Liver (tissue), 9 donors: ENCODE results near the gene IFITM10. TPM values are rescaled to one million over a fixed set of nuclear protein-coding genes. Genes with fewer than 3 reads are reported as not detected.

Experiments used
- DNase-seq: peaks from one replicate; pipeline ENCODE4 v3.0.0-alpha.2; 2017; ENCODE audit warnings: low spot score
- H3K27ac ChIP-seq, 2 donors: one replicate each; pipeline ENCODE4 v1.7.0; 2013; ENCODE audit warnings: inconsistent platforms in 2 of 2, low read length in 2 of 2, control low read depth in 1 of 2, low read depth in 1 of 2, mild to moderate bottlenecking in 1 of 2
- H3K27me3 ChIP-seq, 4 donors: one replicate each; pipeline versions ENCODE4 v1.6.1 to v1.7.0; 2013; ENCODE audit warnings: low read length in 3 of 4, inconsistent platforms in 1 of 4, mild to moderate bottlenecking in 1 of 4, moderate library complexity in 1 of 4; ENCODE audit not compliant: control insufficient read depth in 4 of 4, insufficient read depth in 4 of 4
- H3K36me3 ChIP-seq, 4 donors: one replicate each; pipeline versions ENCODE4 v1.6.1 to v1.7.0; 2013; ENCODE audit warnings: low read length in 3 of 4, mild to moderate bottlenecking in 3 of 4, low read depth in 1 of 4, moderate library complexity in 1 of 4; ENCODE audit not compliant: control insufficient read depth in 4 of 4, insufficient read depth in 3 of 4
- H3K4me1 ChIP-seq, 4 donors: one replicate each; pipeline versions ENCODE4 v1.6.1 to v1.7.0; 2013; ENCODE audit warnings: low read length in 3 of 4, mild to moderate bottlenecking in 3 of 4, moderate library complexity in 1 of 4; ENCODE audit not compliant: control insufficient read depth in 4 of 4, insufficient read depth in 4 of 4
- H3K4me3 ChIP-seq, 3 donors: one replicate each; pipeline versions ENCODE4 v1.6.1 to v1.7.0; 2013; ENCODE audit warnings: low read length in 3 of 3, control low read depth in 1 of 3, low read depth in 1 of 3, mild to moderate bottlenecking in 1 of 3
- H3K9ac ChIP-seq, 2 donors: one replicate each; pipeline ENCODE4 v1.7.0; 2013; ENCODE audit warnings: low read length in 2 of 2, mild to moderate bottlenecking in 2 of 2, moderate library complexity in 2 of 2, control low read depth in 1 of 2, low read depth in 1 of 2
- H3K9me3 ChIP-seq, 4 donors: one replicate each; pipeline versions ENCODE4 v1.6.1 to v1.7.0; 2013; ENCODE audit warnings: low read length in 3 of 4; ENCODE audit not compliant: control insufficient read depth in 4 of 4
- EGR1 ChIP-seq, 2 donors: IDR thresholded peaks; 2 replicates each; pipeline ENCODE4 v1.6.1; 2016 to 2018; ENCODE audit warnings: antibody characterized with exemption in 2 of 2, low read depth in 2 of 2
- GABPA ChIP-seq, 2 donors: IDR thresholded peaks in 1 of 2; conservative IDR thresholded peaks in 1 of 2; 2 replicates each; pipeline ENCODE4 v1.6.1; 2016; ENCODE audit warnings: antibody characterized with exemption in 2 of 2, mild to moderate bottlenecking in 1 of 2, moderate library complexity in 1 of 2
- HNF4A ChIP-seq, 2 donors: conservative IDR thresholded peaks; 2 replicates each; pipeline ENCODE4 v1.6.1; 2016; ENCODE audit warnings: antibody characterized with exemption in 2 of 2, mild to moderate bottlenecking in 2 of 2
- HNF4G ChIP-seq: IDR thresholded peaks from 2 replicates; pipeline ENCODE4 v1.6.1; 2016; ENCODE audit warnings: antibody characterized with exemption
- JUND ChIP-seq, 2 donors: IDR thresholded peaks; 2 replicates each; pipeline ENCODE4 v1.6.1; 2016; ENCODE audit warnings: antibody characterized with exemption in 2 of 2
- NR2F2 ChIP-seq: IDR thresholded peaks from 2 replicates; pipeline ENCODE4 v1.6.1; 2016; ENCODE audit warnings: antibody characterized with exemption
- RXRA ChIP-seq, 2 donors: IDR thresholded peaks; 2 replicates each; pipeline ENCODE4 v1.6.1; 2017 to 2018; ENCODE audit warnings: antibody characterized with exemption in 2 of 2, mild to moderate bottlenecking in 1 of 2
- SP1 ChIP-seq: IDR thresholded peaks from 2 replicates; pipeline ENCODE4 v1.6.1; 2018; ENCODE audit warnings: antibody characterized with exemption, mild to moderate bottlenecking
- TAF1 ChIP-seq: conservative IDR thresholded peaks from 2 replicates; pipeline ENCODE4 v1.6.1; 2016; ENCODE audit warnings: antibody characterized with exemption, mild to moderate bottlenecking
- YY1 ChIP-seq: IDR thresholded peaks from 2 replicates; pipeline ENCODE4 v1.6.1; 2016; ENCODE audit warnings: antibody characterized with exemption, mild to moderate bottlenecking
- WGBS: extraction: QIAGEN DNeasy Blood & Tissue Kit; methylation state at CpG from one replicate; pipeline ENCODE4 v1.1.7; 2013; 5-methylcytosine and 5-hydroxymethylcytosine counted together
- polyA plus RNA-seq, 2 donors: library from polyadenylated mRNA; stranded (reverse) in 1 of 2; unstranded in 1 of 2; fragments of 200-250 nt in 1 of 2; fragments of >200 nt in 1 of 2; fragmentation: Nextera tagmentation in 1 of 2; extraction: Ambion mirVana in 1 of 2; gene quantifications; one replicate each; pipeline versions ENCODE4 v1.2.1 to v1.2.3, GENCODE V29; 2013 to 2015
- total RNA-seq, 2 donors: library from RNA; depleted of rRNA; stranded (reverse); fragments of >200 nt; gene quantifications; one replicate each; pipeline ENCODE4 v1.2.3, GENCODE V29; 2014
- TF ChIP-seq, protein P1 (sequence below): fragments of 150-350 bp; IDR thresholded peaks from 2 replicates; pipeline ENCODE4 v1.5.1; 2017; ENCODE audit warnings: improper control_type of control experiment, low read depth, low read length; ENCODE audit not compliant: missing input control
- TF ChIP-seq, protein P2 (sequence below): IDR thresholded peaks from 2 replicates; pipeline ENCODE4 v1.6.1; 2016; ENCODE audit warnings: antibody characterized with exemption
- TF ChIP-seq, protein P3 (sequence below): IDR thresholded peaks from 2 replicates; pipeline ENCODE4 v1.6.1; 2016; ENCODE audit warnings: antibody characterized with exemption, mild to moderate bottlenecking
- TF ChIP-seq, protein P4 (sequence below): IDR thresholded peaks from 2 replicates; pipeline ENCODE4 v1.6.1; 2016; ENCODE audit warnings: antibody characterized with exemption
- TF ChIP-seq, protein P5 (sequence below): IDR thresholded peaks from 2 replicates; pipeline ENCODE4 v1.6.1; 2016; ENCODE audit warnings: antibody characterized with exemption
- donor health status: healthy.
- donor health status: healthy.
- donor health status: healthy.
- donor health status: healthy.
- donor health status: healthy.

The IFITM10 gene
- total and polyA plus RNA-seq, 4 donors, result 0.14 to 8.5 (median 1.8) TPM

DNA sequence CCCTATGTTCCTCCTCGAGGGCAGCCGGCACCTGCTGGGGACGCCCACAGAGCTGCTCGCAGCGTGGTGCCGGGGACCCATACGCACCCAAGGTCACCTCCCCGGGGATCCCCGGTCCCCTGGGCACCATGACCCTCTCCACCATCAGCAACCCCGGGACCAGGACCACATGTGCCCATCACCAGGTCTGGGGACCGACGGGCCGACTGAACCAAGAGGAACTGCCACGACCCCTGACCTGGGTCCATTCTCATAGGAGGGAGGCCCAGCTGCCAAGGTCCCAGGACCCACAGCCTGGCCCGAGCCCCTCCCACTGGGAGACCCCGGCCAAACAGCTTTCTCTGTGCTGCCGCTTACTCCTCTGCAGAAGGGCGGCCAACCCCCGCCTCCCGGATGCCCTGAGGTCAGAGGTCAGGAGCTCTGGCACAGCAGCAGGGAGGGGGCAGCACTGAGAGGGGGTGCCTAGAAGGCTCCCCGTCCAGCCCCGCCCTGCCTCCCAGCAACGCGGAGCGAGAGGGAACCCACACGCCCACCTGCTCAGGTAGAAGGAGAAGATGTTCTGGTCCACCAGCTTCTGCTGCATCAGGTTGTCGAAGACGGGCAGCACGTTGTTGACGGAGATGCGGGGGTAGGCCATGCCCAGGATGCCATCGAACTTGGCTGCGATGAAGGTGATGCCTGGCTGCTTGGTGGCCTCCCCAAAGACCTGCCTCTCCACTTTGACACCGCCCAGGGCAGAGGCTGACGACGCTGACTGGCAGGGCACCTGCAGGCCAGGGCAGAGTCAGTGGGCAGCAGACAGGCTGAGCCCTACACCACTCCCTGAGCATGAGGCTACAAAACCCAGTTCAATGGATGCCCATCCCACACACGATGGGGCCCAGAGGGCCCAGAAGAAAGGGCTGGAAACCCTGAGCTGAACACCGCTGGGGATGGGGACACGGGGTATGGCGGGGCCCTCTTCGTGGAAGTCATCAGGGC, 6.7 kb upstream of the IFITM10 start:
- Histone ChIP-seq H3K27ac (peak overlapping the region; percentile 43 to 50), H3K9me3 (no peaks in the 10 kb centered on the region), H3K4me1 (peaks cover 30 to 68% (median 47%) of the 10 kb centered on the region in 4 donors), H3K27me3 (no peaks in the 10 kb centered on the region), H3K9ac (no peak overlapping the region), H3K4me3 (no peak overlapping the region), H3K36me3 (peaks cover 0 to 34% (median 23%) of the 10 kb centered on the region in 4 donors)
- 77% methylated on average over 41 of the region's 41 CpGs for whole genome bisulfite sequencing
- TF ChIP-seq HNF4A (conservative IDR thresholded peaks at IDR 0.05) (no peak), HNF4G (no peak), EGR1 (IDR thresholded peaks at IDR 0.05; ENCODE audit: low read depth in 2 of 2) (no peak), NR2F2 (no peak), TAF1 (no peak)
- TF ChIP-seq, protein P1, sequence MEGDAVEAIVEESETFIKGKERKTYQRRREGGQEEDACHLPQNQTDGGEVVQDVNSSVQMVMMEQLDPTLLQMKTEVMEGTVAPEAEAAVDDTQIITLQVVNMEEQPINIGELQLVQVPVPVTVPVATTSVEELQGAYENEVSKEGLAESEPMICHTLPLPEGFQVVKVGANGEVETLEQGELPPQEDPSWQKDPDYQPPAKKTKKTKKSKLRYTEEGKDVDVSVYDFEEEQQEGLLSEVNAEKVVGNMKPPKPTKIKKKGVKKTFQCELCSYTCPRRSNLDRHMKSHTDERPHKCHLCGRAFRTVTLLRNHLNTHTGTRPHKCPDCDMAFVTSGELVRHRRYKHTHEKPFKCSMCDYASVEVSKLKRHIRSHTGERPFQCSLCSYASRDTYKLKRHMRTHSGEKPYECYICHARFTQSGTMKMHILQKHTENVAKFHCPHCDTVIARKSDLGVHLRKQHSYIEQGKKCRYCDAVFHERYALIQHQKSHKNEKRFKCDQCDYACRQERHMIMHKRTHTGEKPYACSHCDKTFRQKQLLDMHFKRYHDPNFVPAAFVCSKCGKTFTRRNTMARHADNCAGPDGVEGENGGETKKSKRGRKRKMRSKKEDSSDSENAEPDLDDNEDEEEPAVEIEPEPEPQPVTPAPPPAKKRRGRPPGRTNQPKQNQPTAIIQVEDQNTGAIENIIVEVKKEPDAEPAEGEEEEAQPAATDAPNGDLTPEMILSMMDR, result no peak
- TF ChIP-seq, protein P2, sequence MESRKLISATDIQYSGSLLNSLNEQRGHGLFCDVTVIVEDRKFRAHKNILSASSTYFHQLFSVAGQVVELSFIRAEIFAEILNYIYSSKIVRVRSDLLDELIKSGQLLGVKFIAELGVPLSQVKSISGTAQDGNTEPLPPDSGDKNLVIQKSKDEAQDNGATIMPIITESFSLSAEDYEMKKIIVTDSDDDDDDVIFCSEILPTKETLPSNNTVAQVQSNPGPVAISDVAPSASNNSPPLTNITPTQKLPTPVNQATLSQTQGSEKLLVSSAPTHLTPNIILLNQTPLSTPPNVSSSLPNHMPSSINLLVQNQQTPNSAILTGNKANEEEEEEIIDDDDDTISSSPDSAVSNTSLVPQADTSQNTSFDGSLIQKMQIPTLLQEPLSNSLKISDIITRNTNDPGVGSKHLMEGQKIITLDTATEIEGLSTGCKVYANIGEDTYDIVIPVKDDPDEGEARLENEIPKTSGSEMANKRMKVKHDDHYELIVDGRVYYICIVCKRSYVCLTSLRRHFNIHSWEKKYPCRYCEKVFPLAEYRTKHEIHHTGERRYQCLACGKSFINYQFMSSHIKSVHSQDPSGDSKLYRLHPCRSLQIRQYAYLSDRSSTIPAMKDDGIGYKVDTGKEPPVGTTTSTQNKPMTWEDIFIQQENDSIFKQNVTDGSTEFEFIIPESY, result no peak
- DNase-seq, result no peak

DNA sequence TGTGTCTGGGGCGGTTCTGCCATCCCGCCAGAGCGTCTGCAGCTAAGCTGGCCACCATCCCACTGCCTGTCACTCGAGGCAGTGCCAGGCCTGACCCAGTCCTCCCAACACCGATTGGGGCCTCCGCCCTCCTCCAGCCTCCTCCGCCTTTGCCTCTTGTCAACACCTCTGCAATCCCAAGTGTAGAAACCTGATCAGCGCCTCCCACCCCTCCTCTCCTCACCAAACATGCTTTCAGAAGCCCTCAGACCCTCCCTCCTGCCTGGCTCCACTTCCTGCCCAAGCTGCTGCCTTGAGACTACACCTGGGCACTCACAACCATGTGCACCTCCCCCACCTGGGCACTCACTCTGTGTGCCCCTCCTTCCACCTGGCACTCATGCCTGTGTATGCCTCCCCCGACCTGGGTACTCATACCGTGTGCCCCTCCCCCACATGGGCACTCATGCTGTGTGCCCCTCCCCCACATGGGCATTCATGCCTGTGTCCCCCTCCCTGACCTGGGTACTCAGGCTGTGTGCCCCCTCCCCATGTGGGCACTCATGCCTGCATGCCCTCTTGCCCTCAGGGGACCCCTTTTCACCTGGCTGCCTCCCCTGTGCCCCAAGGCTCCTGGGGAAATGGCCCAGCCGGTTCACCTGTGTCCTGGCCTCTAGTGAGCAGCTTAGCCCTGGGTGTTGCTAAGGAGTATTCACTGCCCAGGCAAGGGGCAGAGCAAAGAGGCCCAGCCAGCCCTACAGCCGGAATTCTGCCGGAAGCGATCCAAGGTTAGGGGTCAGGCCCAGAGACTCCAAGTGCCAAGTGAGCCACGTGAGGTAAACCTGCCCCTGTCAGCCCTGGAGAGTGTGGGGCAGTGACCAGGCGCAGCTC, 5.5 kb upstream of the IFITM10 start:
- Histone ChIP-seq H3K27ac (peak overlapping the region; percentile 49 to 50), H3K9me3 (no peaks in the 10 kb centered on the region), H3K27me3 (no peaks in the 10 kb centered on the region), H3K4me1 (peaks cover 19 to 57% (median 38%) of the 10 kb centered on the region in 4 donors), H3K36me3 (peaks cover 0 to 35% (median 23%) of the 10 kb centered on the region in 4 donors), H3K4me3 (no peak overlapping the region), H3K9ac (no peak overlapping the region)
- DNase-seq, result no peak
- WGBS, result 50% methylated on average over 16 of the region's 16 CpGs
- TF ChIP-seq RXRA (IDR thresholded peaks at IDR 0.05) (peak in 1 of 2 donors; percentile 50), GABPA (IDR thresholded peaks at IDR 0.05 in 1 of 2, conservative IDR thresholded peaks at IDR 0.05 in 1 of 2) (no peak), SP1 (no peak), YY1 (no peak), NR2F2 (peak; percentile 58), HNF4G (no peak), JUND (IDR thresholded peaks at IDR 0.05) (no peak)
- TF ChIP-seq, protein P3, sequence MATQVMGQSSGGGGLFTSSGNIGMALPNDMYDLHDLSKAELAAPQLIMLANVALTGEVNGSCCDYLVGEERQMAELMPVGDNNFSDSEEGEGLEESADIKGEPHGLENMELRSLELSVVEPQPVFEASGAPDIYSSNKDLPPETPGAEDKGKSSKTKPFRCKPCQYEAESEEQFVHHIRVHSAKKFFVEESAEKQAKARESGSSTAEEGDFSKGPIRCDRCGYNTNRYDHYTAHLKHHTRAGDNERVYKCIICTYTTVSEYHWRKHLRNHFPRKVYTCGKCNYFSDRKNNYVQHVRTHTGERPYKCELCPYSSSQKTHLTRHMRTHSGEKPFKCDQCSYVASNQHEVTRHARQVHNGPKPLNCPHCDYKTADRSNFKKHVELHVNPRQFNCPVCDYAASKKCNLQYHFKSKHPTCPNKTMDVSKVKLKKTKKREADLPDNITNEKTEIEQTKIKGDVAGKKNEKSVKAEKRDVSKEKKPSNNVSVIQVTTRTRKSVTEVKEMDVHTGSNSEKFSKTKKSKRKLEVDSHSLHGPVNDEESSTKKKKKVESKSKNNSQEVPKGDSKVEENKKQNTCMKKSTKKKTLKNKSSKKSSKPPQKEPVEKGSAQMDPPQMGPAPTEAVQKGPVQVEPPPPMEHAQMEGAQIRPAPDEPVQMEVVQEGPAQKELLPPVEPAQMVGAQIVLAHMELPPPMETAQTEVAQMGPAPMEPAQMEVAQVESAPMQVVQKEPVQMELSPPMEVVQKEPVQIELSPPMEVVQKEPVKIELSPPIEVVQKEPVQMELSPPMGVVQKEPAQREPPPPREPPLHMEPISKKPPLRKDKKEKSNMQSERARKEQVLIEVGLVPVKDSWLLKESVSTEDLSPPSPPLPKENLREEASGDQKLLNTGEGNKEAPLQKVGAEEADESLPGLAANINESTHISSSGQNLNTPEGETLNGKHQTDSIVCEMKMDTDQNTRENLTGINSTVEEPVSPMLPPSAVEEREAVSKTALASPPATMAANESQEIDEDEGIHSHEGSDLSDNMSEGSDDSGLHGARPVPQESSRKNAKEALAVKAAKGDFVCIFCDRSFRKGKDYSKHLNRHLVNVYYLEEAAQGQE, result no peak
- TF ChIP-seq, protein P2, result no peak
- TF ChIP-seq, protein P4, sequence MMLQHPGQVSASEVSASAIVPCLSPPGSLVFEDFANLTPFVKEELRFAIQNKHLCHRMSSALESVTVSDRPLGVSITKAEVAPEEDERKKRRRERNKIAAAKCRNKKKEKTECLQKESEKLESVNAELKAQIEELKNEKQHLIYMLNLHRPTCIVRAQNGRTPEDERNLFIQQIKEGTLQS, result no peak
- TF ChIP-seq, protein P1, result no peak
- TF ChIP-seq, protein P5, sequence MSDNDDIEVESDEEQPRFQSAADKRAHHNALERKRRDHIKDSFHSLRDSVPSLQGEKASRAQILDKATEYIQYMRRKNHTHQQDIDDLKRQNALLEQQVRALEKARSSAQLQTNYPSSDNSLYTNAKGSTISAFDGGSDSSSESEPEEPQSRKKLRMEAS, result no peak
